HCT116 (cell line): Measurements from ENCODE around the gene TMEM125. TPM values are rescaled to one million over a fixed set of nuclear protein-coding genes. Genes with fewer than 3 reads are reported as not detected.

Experiments
- ATAC-seq: fragments of 200-7000 bp; cut with Tn5 transposase; 2 replicates; pipeline ENCODE4 v1.9.1; 2020; ENCODE audit warnings: mild to moderate bottlenecking, moderate library complexity
- BruUV-seq: library from RNA; stranded (reverse); fragments of 400-500 nt; replicated peaks from 2 replicates; lab custom pipeline; 2021; lab: Mats Ljungman, UMichigan
- CTCF ChIA-PET: fragments of 300-600 bp; sonication (Branson Sonifier 250); formaldehyde crosslinking; loops from one replicate; lab custom pipeline; 2021; ENCODE audit warnings: antibody characterized with exemption; lab: Charles Lee
- POLR2A ChIA-PET: fragments of 300-600, 350-600 bp; sonication (Branson Sonifier 250); formaldehyde crosslinking; loops from one replicate; lab custom pipeline; 2021; ENCODE audit warnings: antibody characterized with exemption; lab: Charles Lee
- RAD21 ChIA-PET, 2 experiments: fragments of 300-600 bp; sonication (Branson Sonifier 250); formaldehyde crosslinking; loops; one replicate each; lab custom pipeline; 2023; ENCODE audit warnings: low total read pairs in 2 of 2; ENCODE audit not compliant: uncharacterized antibody in 2 of 2, unreplicated experiment in 2 of 2, low non-redundant PET in 1 of 2; lab: Charles Lee
- DNase-seq: peaks from one replicate; pipeline ENCODE4 v3.0.0-alpha.2; 2010; ENCODE audit warnings: low read depth, low spot score
- H2AFZ ChIP-seq: fragments of 200-600 bp; shearing (Covaris generic), sonication (generic); 2 replicates; pipeline ENCODE4 v1.6.1; 2017; ENCODE audit warnings: low read depth, mixed run types, mixed read lengths, antibody characterized with exemption, low read length; ENCODE audit not compliant: poor library complexity, severe bottlenecking
- H3K27ac ChIP-seq: 2 replicates; pipeline ENCODE4 v1.5.1; 2012; ENCODE audit warnings: low read depth, low read length
- H3K27me3 ChIP-seq: fragments of 200-600 bp; sonication (generic); 2 replicates; pipeline ENCODE4 v1.6.1; 2016; ENCODE audit warnings: mixed run types, low read length, mixed read lengths; ENCODE audit not compliant: insufficient read depth
- H3K36me3 ChIP-seq, 2 experiments: fragments of 200-500 bp in 1 of 2; fragments of 200-600 bp in 1 of 2; sonication (Bioruptor generic) in 1 of 2; sonication (generic) in 1 of 2; 2 replicates each; pipeline versions ENCODE4 v1.5.1 to v1.6.1; 2014 to 2016; ENCODE audit warnings: low read length in 2 of 2, inconsistent platforms in 1 of 2, mixed read lengths in 1 of 2, mixed run types in 1 of 2; ENCODE audit not compliant: insufficient read depth in 2 of 2, control insufficient read depth in 1 of 2
- H3K4me1 ChIP-seq, 2 experiments: fragments of 200-600 bp in 1 of 2; sonication (generic) in 1 of 2; 2 replicates each; pipeline versions ENCODE4 v1.5.1 to v1.6.1; 2012 to 2017; ENCODE audit warnings: low read length in 2 of 2, inconsistent platforms in 1 of 2, mild to moderate bottlenecking in 1 of 2, mixed read lengths in 1 of 2, mixed run types in 1 of 2, moderate library complexity in 1 of 2; ENCODE audit not compliant: insufficient read depth in 2 of 2, control insufficient read depth in 1 of 2
- H3K4me2 ChIP-seq: fragments of 200-600 bp; sonication (generic); 2 replicates; pipeline ENCODE4 v1.6.1; 2017; ENCODE audit warnings: mixed run types, low read length, mixed read lengths
- H3K4me3 ChIP-seq, 2 experiments: fragments of 200-600 bp in 1 of 2; sonication (generic) in 1 of 2; replicated peaks in 1 of 2; 2 replicates each; pipeline ENCODE4 v1.5.1; 2011 to 2016; ENCODE audit warnings: low read length in 2 of 2, control low read depth in 1 of 2, low read depth in 1 of 2, mild to moderate bottlenecking in 1 of 2, mixed read lengths in 1 of 2, mixed run types in 1 of 2
- H3K79me2 ChIP-seq: fragments of 200-600 bp; sonication (generic); 2 replicates; pipeline ENCODE4 v1.6.1; 2017; ENCODE audit warnings: mild to moderate bottlenecking, mixed run types, low read length, moderate library complexity, mixed read lengths; ENCODE audit not compliant: insufficient read depth
- H3K9ac ChIP-seq: fragments of 200-600 bp; sonication (generic); 2 replicates; pipeline ENCODE4 v1.6.1; 2016; ENCODE audit warnings: low read length, mixed read lengths
- H3K9me2 ChIP-seq: fragments of 200-600 bp; sonication (generic), shearing (Covaris generic); 2 replicates; pipeline ENCODE4 v1.6.1; 2017; ENCODE audit warnings: mixed run types, mild to moderate bottlenecking, moderate library complexity; ENCODE audit not compliant: insufficient read depth
- H3K9me3 ChIP-seq, 2 experiments: fragments of 200-500 bp in 1 of 2; fragments of 200-600 bp in 1 of 2; sonication (Bioruptor generic) in 1 of 2; sonication (generic) in 1 of 2; 2 replicates each; pipeline ENCODE4 v1.6.1; 2014 to 2017; ENCODE audit warnings: low read length in 2 of 2, mixed read lengths in 2 of 2, inconsistent platforms in 1 of 2, low read depth in 1 of 2, mild to moderate bottlenecking in 1 of 2, mixed run types in 1 of 2, moderate library complexity in 1 of 2; ENCODE audit not compliant: control insufficient read depth in 1 of 2, insufficient read depth in 1 of 2
- H4K20me1 ChIP-seq: fragments of 200-600 bp; sonication (generic), shearing (Covaris generic); 2 replicates; pipeline ENCODE4 v1.6.1; 2017; ENCODE audit warnings: mixed run types, mild to moderate bottlenecking, moderate library complexity; ENCODE audit not compliant: insufficient read depth
- CBX3 ChIP-seq: IDR thresholded peaks from 2 replicates; pipeline ENCODE4 v1.6.1; 2012; ENCODE audit warnings: low read depth
- EGR1 ChIP-seq: IDR thresholded peaks from 2 replicates; pipeline ENCODE4 v1.6.1; 2012; ENCODE audit warnings: low read depth
- EZH2 ChIP-seq: fragments of 200-600 bp; sonication (generic); IDR thresholded peaks from 2 replicates; pipeline ENCODE4 v1.6.1; 2017; ENCODE audit warnings: antibody characterized with exemption, mixed run types
- FOSL1 ChIP-seq: IDR thresholded peaks from 2 replicates; pipeline ENCODE4 v1.6.1; 2012; ENCODE audit warnings: low read depth
- TCF7L2 ChIP-seq: IDR thresholded peaks from 2 replicates; pipeline ENCODE4 v1.7.0; 2011; ENCODE audit warnings: borderline replicate concordance, inconsistent platforms; ENCODE audit not compliant: insufficient read depth, insufficient read length; ENCODE audit errors: extremely low read depth
- YY1 ChIP-seq: IDR thresholded peaks from 2 replicates; pipeline ENCODE4 v1.6.1; 2011; ENCODE audit warnings: low read length, low read depth, moderate library complexity, mild to moderate bottlenecking; ENCODE audit not compliant: insufficient replicate concordance; ENCODE audit errors: extremely low read depth
- ZFX ChIP-seq: fragments of 450-650 bp; IDR thresholded peaks from 2 replicates; pipeline ENCODE4 v1.6.1; 2017
- ZNF274 ChIP-seq: fragments of 200-500 bp; sonication (Bioruptor generic); IDR thresholded peaks from 2 replicates; pipeline ENCODE4 v1.6.1; 2014; ENCODE audit warnings: mild to moderate bottlenecking, low read depth, low read length, inconsistent platforms
- intact Hi-C: fragments of 100-400 bp; cut with micrococcal nuclease; formaldehyde crosslinking; loops from 2 replicates; pipeline ENCODE4 v1.10.0; 2022
- total RNA-seq: library from RNA; stranded (reverse); gene quantifications from one replicate; pipeline ENCODE4 v1.2.1, GENCODE V29; 2021; ENCODE audit not compliant: unreplicated experiment
- TF ChIP-seq, protein P1 (sequence below): IDR thresholded peaks from 2 replicates; pipeline ENCODE4 v1.6.1; 2012
- TF ChIP-seq, protein P2 (sequence below): IDR thresholded peaks from 2 replicates; pipeline ENCODE4 v1.6.1; 2012

The TMEM125 gene
- total RNA-seq, 1 experiment from 2014 or later, result 13.9 TPM

DNA sequence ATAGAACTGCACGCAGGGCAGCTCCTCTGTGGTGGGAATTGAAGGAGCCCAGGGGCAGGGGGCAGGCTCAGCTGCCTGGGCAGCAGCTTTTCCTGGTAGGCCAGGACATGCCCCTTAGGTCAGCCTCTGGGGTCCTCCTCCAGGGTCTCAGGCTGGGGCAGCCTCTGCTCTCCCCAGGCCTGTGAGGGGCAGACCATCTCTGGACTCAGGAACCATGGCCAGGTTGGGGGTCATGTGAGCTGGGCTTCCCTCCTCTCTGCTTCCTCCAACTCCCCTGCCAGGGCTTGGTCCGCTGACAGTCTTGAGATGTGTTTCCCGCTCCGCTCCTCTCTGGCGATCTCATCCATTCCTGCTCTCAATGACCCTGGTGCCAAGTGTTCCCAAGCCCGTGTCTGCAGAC, 9.9 kb downstream of the TMEM125 start:
- TF ChIP-seq TCF7L2, result no peak
- Histone ChIP-seq H3K4me2 (no peak overlapping the region), H4K20me1 (no peaks in the 10 kb centered on the region), H3K9me3 (no peaks in the 10 kb centered on the region), H3K79me2 (no peaks in the 10 kb centered on the region), H3K9ac (no peak overlapping the region), H3K27ac (no peak overlapping the region), H3K4me1 (peaks cover 4 to 9% of the 10 kb centered on the region in 2 experiments; a peak in 3 of 4 replicates), H3K36me3 (0 out of 4 replicates have a peak, but pooled peaks cover 0 to 2% of the 10 kb centered on the region in 2 experiments), H3K27me3 (no peaks in the 10 kb centered on the region), H3K4me3 (no peak overlapping the region), H3K9me2 (no peaks in the 10 kb centered on the region), H2AFZ (no peak overlapping the region)
- POLR2A ChIA-PET, result no interaction called here
- no TSS peak for BruUV-seq
- DNase-seq (no peak), ATAC-seq (no peak)
- RAD21 ChIA-PET, result no interaction called here
- CTCF ChIA-PET, result no interaction called here
- intact Hi-C loops, result no loop called here

DNA sequence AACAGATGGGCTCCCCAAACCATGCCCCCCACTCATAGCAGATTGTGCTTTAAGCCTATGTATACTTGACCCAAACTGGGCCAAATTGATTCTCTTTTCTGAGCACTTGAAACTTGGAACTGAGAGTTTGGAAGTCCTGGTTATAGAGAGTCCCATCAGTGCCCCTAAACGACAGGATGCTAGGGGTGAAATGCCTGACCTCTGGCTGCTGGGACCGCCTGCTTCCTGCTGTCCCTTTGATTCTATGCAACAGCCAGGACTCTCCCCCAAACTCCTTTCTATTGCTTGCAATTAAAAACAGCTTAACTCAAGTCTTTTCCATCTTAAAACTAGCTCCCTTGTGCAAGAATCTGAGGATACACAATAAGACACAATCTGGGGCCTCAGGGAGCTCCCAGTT, 10.9 kb downstream of the TMEM125 start:
- no peak for DNase-seq
- Histone ChIP-seq H3K79me2 (no peaks in the 10 kb centered on the region), H3K4me2 (no peak overlapping the region), H3K36me3 (0 out of 4 replicates have a peak, but pooled peaks cover 0 to 2% of the 10 kb centered on the region in 2 experiments), H3K27me3 (no peaks in the 10 kb centered on the region), H2AFZ (no peak overlapping the region), H3K27ac (no peak overlapping the region), H3K4me1 (peaks cover 6 to 18% of the 10 kb centered on the region in 2 experiments; a peak in 3 of 4 replicates), H3K4me3 (no peak overlapping the region), H3K9me3 (no peaks in the 10 kb centered on the region), H4K20me1 (no peaks in the 10 kb centered on the region), H3K9ac (no peak overlapping the region), H3K9me2 (no peaks in the 10 kb centered on the region)
- ChIA-PET POLR2A (interaction anchor here (0.6 to 0.7 kb wide), 2 partner anchors 78 to 359 kb away, joined by 3 to 4 read pairs; partner anchors contain the start of gene CDC20), RAD21 (no interaction called here), CTCF (no interaction called here)
- TF ChIP-seq YY1 (no peak), EZH2 (no peak), FOSL1 (no peak), ZFX (no peak), CBX3 (no peak), EGR1 (no peak), ZNF274 (no peak)
- TF ChIP-seq, protein P1, sequence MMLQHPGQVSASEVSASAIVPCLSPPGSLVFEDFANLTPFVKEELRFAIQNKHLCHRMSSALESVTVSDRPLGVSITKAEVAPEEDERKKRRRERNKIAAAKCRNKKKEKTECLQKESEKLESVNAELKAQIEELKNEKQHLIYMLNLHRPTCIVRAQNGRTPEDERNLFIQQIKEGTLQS, result no peak
- TF ChIP-seq, protein P2, sequence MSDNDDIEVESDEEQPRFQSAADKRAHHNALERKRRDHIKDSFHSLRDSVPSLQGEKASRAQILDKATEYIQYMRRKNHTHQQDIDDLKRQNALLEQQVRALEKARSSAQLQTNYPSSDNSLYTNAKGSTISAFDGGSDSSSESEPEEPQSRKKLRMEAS, result no peak
- no TSS peak for BruUV-seq
- no peak for ATAC-seq
- intact Hi-C loops, result no loop called here
